Body of pancreas (tissue), 4 donors: ENCODE results near the gene CCR7. TPM values are rescaled to one million over a fixed set of nuclear protein-coding genes. Genes with fewer than 3 reads are reported as not detected.

ENCODE experiments used
- ATAC-seq: fragments of 150-250 bp; one replicate; pipeline ENCODE4 v1.9.1; 2016
- DNase-seq, 4 donors: peaks; one replicate each; pipeline ENCODE4 v3.0.0-alpha.2; 2019
- H3K27ac ChIP-seq, 4 donors: fragments of 200-600 bp; sonication (generic); 1 replicate in 3 of 4; 2 replicates in 1 of 4; pipeline versions ENCODE4 v1.5.1 to v1.6.1; 2016 to 2019; ENCODE audit warnings: mild to moderate bottlenecking in 1 of 4, mixed read lengths in 1 of 4, moderate library complexity in 1 of 4
- H3K27me3 ChIP-seq, 2 donors: fragments of 200-600 bp; sonication (generic); one replicate each; pipeline ENCODE4 v1.6.0; 2016; ENCODE audit warnings: mild to moderate bottlenecking in 1 of 2
- H3K36me3 ChIP-seq, 2 donors: fragments of 200-600 bp; sonication (generic); replicated peaks in 1 of 2; 2 replicates each; pipeline ENCODE4 v1.5.1; 2016; ENCODE audit warnings: low read depth in 2 of 2; ENCODE audit not compliant: insufficient read depth in 1 of 2
- H3K4me1 ChIP-seq: fragments of 200-600 bp; sonication (generic); one replicate; pipeline ENCODE4 v1.6.0; 2016
- H3K4me3 ChIP-seq, 2 donors: fragments of 200-600 bp; sonication (generic); 1 replicate in 1 of 2; 2 replicates in 1 of 2; pipeline ENCODE4 v1.5.1; 2016 to 2019
- H3K9me3 ChIP-seq, 3 donors: fragments of 200-600 bp; sonication (generic); 1 replicate in 2 of 3; 2 replicates in 1 of 3; pipeline ENCODE4 v1.5.1; 2016
- CTCF ChIP-seq, 7 experiments: fragments of 450-650 bp in 4 of 7; fragments of 200-600 bp in 3 of 7; sonication (generic) in 3 of 7; IDR thresholded peaks; one replicate each; pipeline ENCODE4 v1.5.1; 2016 to 2019; ENCODE audit warnings: antibody characterized with exemption in 7 of 7
- POLR2A ChIP-seq, 3 donors: fragments of 450-650 bp; IDR thresholded peaks; one replicate each; pipeline ENCODE4 v1.6.1; 2016; ENCODE audit warnings: antibody characterized with exemption in 3 of 3, mild to moderate bottlenecking in 2 of 3
- WGBS, 2 donors: methylation state at CpG; one replicate each; pipeline ENCODE4 v1.1.5; 2017; 5-methylcytosine and 5-hydroxymethylcytosine counted together
- intact Hi-C: fragments of 100-400 bp; cut with DNase I; formaldehyde crosslinking; loops from one replicate; pipeline ENCODE4 v1.15.1; 2023
- total RNA-seq, 2 donors: library from RNA; depleted of rRNA; stranded (reverse); fragments of >200 nt; gene quantifications; one replicate each; pipeline ENCODE4 v1.1.0, GENCODE V29; 2016

CCR7 gene
- total RNA-seq, 2 donors from 2014 or later: 0.26 TPM; not detected in 1

- Histone ChIP-seq H3K27ac (no peak overlapping the region), H3K9me3 (no peaks in the 10 kb centered on the region), H3K4me3 (no peak overlapping the region), H3K36me3 (no peaks in the 10 kb centered on the region), H3K4me1 (no peaks in the 10 kb centered on the region), H3K27me3 (no peaks in the 10 kb centered on the region)
- TF ChIP-seq CTCF (IDR thresholded peaks at IDR 0.05) (no peak), POLR2A (IDR thresholded peaks at IDR 0.05) (no peak)
- DNase-seq: no peak
- no peak for ATAC-seq
- 79 to 84% methylated on average over 2 of the region's 2 CpGs for WGBS, 2 donors
- intact Hi-C loops: no loop called here
These were observed 48.0 kb downstream of the CCR7 start for GRCh38 chr17:40517286-40517662.

- Histone ChIP-seq H3K27ac (no peak overlapping the region), H3K4me1 (no peaks in the 10 kb centered on the region), H3K27me3 (no peaks in the 10 kb centered on the region), H3K4me3 (no peak overlapping the region), H3K9me3 (no peaks in the 10 kb centered on the region), H3K36me3 (no peaks in the 10 kb centered on the region)
- 37 to 47% methylated on average over 3 of the region's 3 CpGs for WGBS, 2 donors
- DNase-seq: no peak
- ATAC-seq: no peak
- no peak for TF ChIP-seq POLR2A (IDR thresholded peaks at IDR 0.05)
- no peak for TF ChIP-seq CTCF (IDR thresholded peaks at IDR 0.05)
- intact Hi-C loops: no loop called here
These were observed 48.5 kb downstream of the CCR7 start for GRCh38 chr17:40516581-40517285.

GRCh38 chr17:40515491-40516041 lies 49.7 kb downstream of the CCR7 start:
- ATAC-seq (no peak), DNase-seq (no peak)
- no peak for TF ChIP-seq POLR2A (IDR thresholded peaks at IDR 0.05)
- no peak for TF ChIP-seq CTCF (IDR thresholded peaks at IDR 0.05)
- Histone ChIP-seq H3K4me3 (no peak overlapping the region), H3K36me3 (no peaks in the 10 kb centered on the region), H3K4me1 (no peaks in the 10 kb centered on the region), H3K9me3 (no peaks in the 10 kb centered on the region), H3K27ac (no peak overlapping the region), H3K27me3 (no peaks in the 10 kb centered on the region)
- intact Hi-C loops: no loop called here
- 59 to 68% methylated on average over 11 of the region's 11 CpGs for WGBS, 2 donors

GRCh38 chr17:40515011-40515410 lies 50.3 kb downstream of the CCR7 start:
- WGBS, 2 donors: 61 to 64% methylated on average over 3 to 4 of the region's 4 CpGs
- no peaks in the 10 kb centered on the region for H3K27me3 ChIP-seq
- no peak for ATAC-seq
- no peaks in the 10 kb centered on the region for H3K36me3 ChIP-seq
- TF ChIP-seq POLR2A (IDR thresholded peaks at IDR 0.05) (no peak), CTCF (IDR thresholded peaks at IDR 0.05) (no peak)
- no peaks in the 10 kb centered on the region for H3K9me3 ChIP-seq
- no peak for DNase-seq
- H3K4me3 ChIP-seq: no peak overlapping the region
- H3K4me1 ChIP-seq: peaks cover 3% of the 10 kb centered on the region
- intact Hi-C loops: no loop called here
- no peak overlapping the region for H3K27ac ChIP-seq
